Endothelial cell of umbilical vein (primary cell): ENCODE results near the gene UNC119B. TPM values are rescaled to one million over a fixed set of nuclear protein-coding genes. Genes with fewer than 3 reads are reported as not detected.

ENCODE experiments used
- BruUV-seq: library from RNA; stranded (reverse); fragments of 400-500 nt; replicated peaks from 2 replicates; lab custom pipeline; 2021; lab: Mats Ljungman, UMichigan
- CTCF ChIA-PET: fragments of 300-600, 350-600 bp; sonication (Branson Sonifier 250); formaldehyde crosslinking; loops from one replicate; lab custom pipeline; 2021; ENCODE audit warnings: antibody characterized with exemption, inconsistent platforms; lab: Charles Lee
- POLR2A ChIA-PET: fragments of 300-600, 350-600 bp; sonication (Branson Sonifier 250); formaldehyde crosslinking; loops from one replicate; lab custom pipeline; 2021; ENCODE audit warnings: antibody characterized with exemption, inconsistent platforms; lab: Charles Lee
- DNase-seq: peaks from one replicate; pipeline ENCODE4 v3.0.0-alpha.2; 2011; ENCODE audit warnings: low read depth, low spot score
- FAIRE-seq: peaks from 2 replicates; lab custom pipeline; 2011; peaks lifted over from hg19 to GRCh38; lab: Jason Lieb, UNC
- H2AFZ ChIP-seq: 2 replicates; pipeline ENCODE4 v1.6.0; 2012; ENCODE audit warnings: low read depth, low read length, control low read depth, inconsistent platforms
- H3K27ac ChIP-seq: 2 replicates; pipeline ENCODE4 v1.5.1; 2011; ENCODE audit warnings: low read depth, mild to moderate bottlenecking, control low read depth, low read length, moderate library complexity; ENCODE audit not compliant: insufficient read depth
- H3K27me3 ChIP-seq, 2 experiments: 2 replicates each; pipeline versions ENCODE4 v1.6.0 to v1.6.1; 2011; ENCODE audit warnings: low read length in 2 of 2, mixed read lengths in 1 of 2; ENCODE audit not compliant: control insufficient read depth in 2 of 2, insufficient read depth in 2 of 2
- H3K36me3 ChIP-seq, 2 experiments: 2 replicates in 1 of 2; 3 replicates in 1 of 2; pipeline ENCODE4 v1.5.1; 2011; ENCODE audit warnings: low read length in 2 of 2, mild to moderate bottlenecking in 1 of 2, moderate library complexity in 1 of 2; ENCODE audit not compliant: control insufficient read depth in 2 of 2, insufficient read depth in 2 of 2; ENCODE audit errors: extremely low read depth in 1 of 2
- H3K4me1 ChIP-seq: 3 replicates; pipeline ENCODE4 v1.5.1; 2011; ENCODE audit warnings: mild to moderate bottlenecking, low read length; ENCODE audit not compliant: control insufficient read depth, insufficient read depth; ENCODE audit errors: extremely low read depth
- H3K4me2 ChIP-seq: 2 replicates; pipeline ENCODE4 v1.6.1; 2011; ENCODE audit warnings: low read length, control low read depth, mixed read lengths; ENCODE audit not compliant: insufficient read depth
- H3K4me3 ChIP-seq, 3 experiments: fragments of 200-600 bp in 1 of 3; sonication (generic), shearing (Covaris generic) in 1 of 3; replicated peaks in 1 of 3; 2 replicates each; pipeline ENCODE4 v1.5.1; 2011 to 2016; ENCODE audit warnings: control low read depth in 3 of 3, low read length in 3 of 3, mild to moderate bottlenecking in 2 of 3, inconsistent platforms in 1 of 3, low read depth in 1 of 3, moderate library complexity in 1 of 3; ENCODE audit not compliant: insufficient read depth in 1 of 3
- H3K79me2 ChIP-seq: 2 replicates; pipeline ENCODE4 v1.6.0; 2012; ENCODE audit warnings: low read length, inconsistent platforms; ENCODE audit not compliant: control insufficient read depth, insufficient read depth
- H3K9ac ChIP-seq: replicated peaks from 2 replicates; pipeline ENCODE3; 2011; ENCODE audit warnings: low read length, control low read depth; ENCODE audit not compliant: insufficient read depth; ENCODE audit errors: extremely low read depth
- H3K9me1 ChIP-seq: replicated peaks from 3 replicates; pipeline ENCODE4 v1.6.0; 2011; ENCODE audit warnings: mild to moderate bottlenecking, low read length; ENCODE audit not compliant: control insufficient read depth, insufficient read depth; ENCODE audit errors: extremely low read depth
- H3K9me3 ChIP-seq: replicated peaks from 2 replicates; pipeline ENCODE4 v1.5.1; 2012; ENCODE audit warnings: low read length, inconsistent platforms; ENCODE audit not compliant: control insufficient read depth, insufficient read depth
- H4K20me1 ChIP-seq: replicated peaks from 2 replicates; pipeline ENCODE3; 2011; ENCODE audit warnings: mild to moderate bottlenecking, low read length; ENCODE audit not compliant: control insufficient read depth, insufficient read depth; ENCODE audit errors: extremely low read depth
- CTCF ChIP-seq, 2 donors: IDR thresholded peaks; 1 replicate in 1 of 2; 2 replicates in 1 of 2; pipeline ENCODE4 v1.5.1; 2011; ENCODE audit warnings: low read length in 2 of 2, mild to moderate bottlenecking in 2 of 2, moderate library complexity in 2 of 2, control low read depth in 1 of 2, inconsistent platforms in 1 of 2, low read depth in 1 of 2; ENCODE audit not compliant: insufficient read depth in 1 of 2; ENCODE audit errors: extremely low read depth in 1 of 2
- EZH2 ChIP-seq: IDR thresholded peaks from 2 replicates; pipeline ENCODE4 v1.6.1; 2012; ENCODE audit warnings: borderline replicate concordance, low read depth, mild to moderate bottlenecking, moderate library complexity, low read length, inconsistent platforms; ENCODE audit not compliant: severe bottlenecking
- GATA2 ChIP-seq: IDR thresholded peaks from 2 replicates; pipeline ENCODE4 v1.7.0; 2011; ENCODE audit warnings: low read depth, mild to moderate bottlenecking, moderate library complexity, mixed read lengths, low read length; ENCODE audit not compliant: insufficient read length, insufficient read depth
- JUN ChIP-seq: IDR thresholded peaks from 2 replicates; pipeline ENCODE4 v1.6.1; 2011; ENCODE audit warnings: borderline replicate concordance, low read depth; ENCODE audit not compliant: insufficient read length, insufficient read depth
- MYC ChIP-seq: IDR thresholded peaks from one replicate; pipeline ENCODE4 v1.6.1; 2011; ENCODE audit warnings: mild to moderate bottlenecking, low read depth, low read length
- POLR2A ChIP-seq: IDR thresholded peaks from 2 replicates; pipeline ENCODE4 v1.6.1; 2012; ENCODE audit warnings: low read depth, mild to moderate bottlenecking, control low read depth, low read length
- POLR2AphosphoS5 ChIP-seq: IDR thresholded peaks from 2 replicates; pipeline ENCODE4 v1.6.1; 2012; ENCODE audit warnings: low read depth, mild to moderate bottlenecking, control low read depth, low read length, moderate library complexity; ENCODE audit not compliant: insufficient read depth
- dilution Hi-C: fragments of 300-500 bp; cut with MboI; formaldehyde crosslinking; loops from one replicate; pipeline ENCODE4 v1.15.0; 2019; ENCODE audit warnings: low sequenced_read_pairs; ENCODE audit not compliant: extremely low pct_ligation_motif_present
- intact Hi-C: fragments of 100-400 bp; cut with micrococcal nuclease; formaldehyde crosslinking; loops from one replicate; pipeline ENCODE4 v1.10.0; 2022
- polyA plus RNA-seq, 4 experiments: library from polyadenylated mRNA; depleted of rRNA in 3 of 4; stranded (reverse) in 3 of 4; unstranded in 1 of 4; fragments of >200 nt; gene quantifications; 2 replicates each; pipeline versions ENCODE4 v1.2.1 to v1.2.3, GENCODE V29; 2011 to 2012; ENCODE audit warnings: missing spikeins in 1 of 4
- total RNA-seq: library from RNA; stranded (reverse); gene quantifications from 2 replicates; pipeline ENCODE4 v1.2.3, GENCODE V29; 2021
- TF ChIP-seq, protein P1 (sequence below): IDR thresholded peaks from 2 replicates; pipeline ENCODE4 v1.6.1; 2011; ENCODE audit not compliant: insufficient read depth, insufficient read length

UNC119B gene
- total and polyA plus RNA-seq, 2 donors (not counting 3 experiments of a cell fraction or from before 2014, with no cell fraction given): 23.1 to 33.7 TPM

GRCh38 chr12:120739031-120739762 is 28.9 kb downstream of the UNC119B start:
- no peaks in the 10 kb centered on the region for H3K27me3 ChIP-seq
- no peaks in the 10 kb centered on the region for H3K4me1 ChIP-seq
- no peaks in the 10 kb centered on the region for H3K9me1 ChIP-seq
- POLR2A ChIA-PET: no interaction called here
- intact Hi-C loops: no loop called here
- no peaks in the 10 kb centered on the region for H3K9me3 ChIP-seq
- no peak overlapping the region for H3K4me2 ChIP-seq
- no peaks in the 10 kb centered on the region for H3K36me3 ChIP-seq
- no TSS peak for BruUV-seq
- H3K9ac ChIP-seq: no peak overlapping the region
- FAIRE-seq (no peak), DNase-seq (no peak)
- CTCF ChIA-PET: interaction anchor here (1.4 to 2.3 kb wide), 4 partner anchors 8 to 171 kb away, joined by 3 to 6 read pairs (median 3); no protein-coding TSS in a partner anchor
- TF ChIP-seq GATA2 (no peak), POLR2AphosphoS5 (no peak), MYC (no peak), CTCF (IDR thresholded peaks at IDR 0.05; ENCODE audit: extremely low read depth in 1 of 2, insufficient read depth in 1 of 2, low read depth in 1 of 2, low read length in 2 of 2) (no peak), JUN (no peak), POLR2A (no peak), EZH2 (no peak)
- TF ChIP-seq, protein P1, sequence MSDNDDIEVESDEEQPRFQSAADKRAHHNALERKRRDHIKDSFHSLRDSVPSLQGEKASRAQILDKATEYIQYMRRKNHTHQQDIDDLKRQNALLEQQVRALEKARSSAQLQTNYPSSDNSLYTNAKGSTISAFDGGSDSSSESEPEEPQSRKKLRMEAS: no peak
- no peaks in the 10 kb centered on the region for H4K20me1 ChIP-seq
- no peak overlapping the region for H2AFZ ChIP-seq
- H3K27ac ChIP-seq: no peak overlapping the region
- no peaks in the 10 kb centered on the region for H3K79me2 ChIP-seq
- H3K4me3 ChIP-seq: no peak overlapping the region
- dilution Hi-C loops: no loop called here
